Measurements from ENCODE around the gene B3GNT3. TPM values are rescaled to one million over a fixed set of nuclear protein-coding genes. Genes with fewer than 3 reads are reported as not detected.
"Not testable (repeated sequence)": the region's sequence is repeated elsewhere in the genome, so short reads cannot be mapped to it uniquely, and the experiment has no call there.

Gene B3GNT3
- total and polyA plus RNA-seq, 2 donors (not counting 1 experiment from before 2014, with no cell fraction given) = 0.06 TPM; not detected in 1

- Histone ChIP-seq H3K4me3 (ENCODE audit: control extremely low read depth in 1 of 5, extremely low read depth in 1 of 5, insufficient read depth in 1 of 5, low read depth in 2 of 5, low read length in 4 of 5) (peak overlapping the region in 3 of 5 experiments; percentile 2 to 22 (median 16)), H2AFZ (ENCODE audit: insufficient read depth, low read depth, low read length, poor library complexity, severe bottlenecking) (no peak overlapping the region), H3K9ac (ENCODE audit: low read length) (peak overlapping the region; percentile 33), H3K27me3 (replicated peaks in 1 of 4; ENCODE audit: control extremely low read depth in 1 of 4, control insufficient read depth in 3 of 4, insufficient read depth in 4 of 4, low read length in 3 of 4) (no peaks in the 10 kb centered on the region), H3K4me1 (ENCODE audit: control insufficient read depth in 2 of 2, insufficient read depth in 2 of 2, low read length in 2 of 2) (peaks cover 42 to 49% of the 10 kb centered on the region in 2 donors), H3K4me2 (replicated peaks; ENCODE audit: low read depth, low read length, poor library complexity, severe bottlenecking) (peak overlapping the region; percentile 78), H4K20me1 (ENCODE audit: control insufficient read depth, insufficient read depth, low read length, poor library complexity, severe bottlenecking) (peaks cover 23% of the 10 kb centered on the region), H3K9me3 (ENCODE audit: control extremely low read depth in 1 of 3, control insufficient read depth in 2 of 3, insufficient read depth in 1 of 3, low read length in 2 of 3) (no peaks in the 10 kb centered on the region), H3K36me3 (replicated peaks in 1 of 2; ENCODE audit: control extremely low read depth in 1 of 2, control insufficient read depth in 1 of 2, extremely low read depth in 1 of 2, insufficient read depth in 2 of 2, low read length in 1 of 2) (peaks cover 3 to 48% of the 10 kb centered on the region in 2 experiments), H3K27ac (ENCODE audit: low read length in 2 of 2) (peak overlapping the region; percentile 90), H3K79me2 (ENCODE audit: control insufficient read depth, insufficient read depth, low read length) (peaks cover 37% of the 10 kb centered on the region)
- peak; percentile 88 for ATAC-seq (ENCODE audit: low read depth)
- Mint-ChIP-seq H3K27me3 (no peaks in the 10 kb centered on the region), H3K27ac (peak overlapping the region; percentile 100), H3K4me3 (peak overlapping the region; percentile 88), H3K9me3 (ENCODE audit: insufficient read depth) (no peaks in the 10 kb centered on the region), H3K4me1 (peaks cover 41% of the 10 kb centered on the region)
- TF ChIP-seq, protein P1, sequence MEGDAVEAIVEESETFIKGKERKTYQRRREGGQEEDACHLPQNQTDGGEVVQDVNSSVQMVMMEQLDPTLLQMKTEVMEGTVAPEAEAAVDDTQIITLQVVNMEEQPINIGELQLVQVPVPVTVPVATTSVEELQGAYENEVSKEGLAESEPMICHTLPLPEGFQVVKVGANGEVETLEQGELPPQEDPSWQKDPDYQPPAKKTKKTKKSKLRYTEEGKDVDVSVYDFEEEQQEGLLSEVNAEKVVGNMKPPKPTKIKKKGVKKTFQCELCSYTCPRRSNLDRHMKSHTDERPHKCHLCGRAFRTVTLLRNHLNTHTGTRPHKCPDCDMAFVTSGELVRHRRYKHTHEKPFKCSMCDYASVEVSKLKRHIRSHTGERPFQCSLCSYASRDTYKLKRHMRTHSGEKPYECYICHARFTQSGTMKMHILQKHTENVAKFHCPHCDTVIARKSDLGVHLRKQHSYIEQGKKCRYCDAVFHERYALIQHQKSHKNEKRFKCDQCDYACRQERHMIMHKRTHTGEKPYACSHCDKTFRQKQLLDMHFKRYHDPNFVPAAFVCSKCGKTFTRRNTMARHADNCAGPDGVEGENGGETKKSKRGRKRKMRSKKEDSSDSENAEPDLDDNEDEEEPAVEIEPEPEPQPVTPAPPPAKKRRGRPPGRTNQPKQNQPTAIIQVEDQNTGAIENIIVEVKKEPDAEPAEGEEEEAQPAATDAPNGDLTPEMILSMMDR (IDR thresholded peaks at IDR 0.05) = no peak
- no peak for TF ChIP-seq EZH2 (IDR thresholded peaks at IDR 0.05; ENCODE audit: borderline replicate concordance, insufficient read depth, low read depth, low read length, poor library complexity, severe bottlenecking)
- CTCF ChIA-PET = interaction anchor here (0.9 to 5.3 kb wide), 16 partner anchors 8 to 220 kb away, joined by 3 to 51 read pairs (median 8); partner anchors contain the start of genes B3GNT3, CCDC124, FCHO1 and JAK3
- WGBS (ENCODE audit: insufficient coverage) = 42% methylated on average over 21 of the region's 27 CpGs
- POLR2A ChIA-PET = interaction anchor here (0.6 to 3.3 kb wide), 10 partner anchors 19 to 156 kb away, joined by 3 to 18 read pairs (median 4); partner anchors contain the start of genes FCHO1, JAK3 and RPL18A
- intact Hi-C loops (cut with micrococcal nuclease) = loop anchor here (1.0 kb wide), 5 partner anchors 11 to 57 kb away; partner anchors contain the start of genes FCHO1 and MAP1S
- DNase-seq = peak; percentile 95
Observed at GRCh38 chr19:17775991-17776803, 18.7 kb upstream of the B3GNT3 start.

- H3K9me3 Mint-ChIP-seq (ENCODE audit: insufficient read depth); ATAC-seq (ENCODE audit: low read depth); DNase-seq; H3K27me3 Mint-ChIP-seq; H3K4me3 ChIP-seq (ENCODE audit: control extremely low read depth in 1 of 5, extremely low read depth in 1 of 5, insufficient read depth in 1 of 5, low read depth in 2 of 5, low read length in 4 of 5); H3K9me3 ChIP-seq (ENCODE audit: control extremely low read depth in 1 of 3, control insufficient read depth in 2 of 3, insufficient read depth in 1 of 3, low read length in 2 of 3); H2AFZ ChIP-seq (ENCODE audit: insufficient read depth, low read depth, low read length, poor library complexity, severe bottlenecking); intact Hi-C loops (cut with micrococcal nuclease); H3K27ac ChIP-seq (ENCODE audit: low read length in 2 of 2); H3K9ac ChIP-seq (ENCODE audit: low read length); H3K4me2 ChIP-seq (replicated peaks; ENCODE audit: low read depth, low read length, poor library complexity, severe bottlenecking); H3K27me3 ChIP-seq (replicated peaks in 1 of 4; ENCODE audit: control extremely low read depth in 1 of 4, control insufficient read depth in 3 of 4, insufficient read depth in 4 of 4, low read length in 3 of 4): not testable (repeated sequence)
- 91% methylated on average over 10 of the region's 10 CpGs for WGBS (ENCODE audit: insufficient coverage)
- peaks cover 42 to 49% of the 10 kb centered on the region in 2 donors for H3K4me1 ChIP-seq (ENCODE audit: control insufficient read depth in 2 of 2, insufficient read depth in 2 of 2, low read length in 2 of 2)
- peaks cover 3 to 47% of the 10 kb centered on the region in 2 experiments for H3K36me3 ChIP-seq (replicated peaks in 1 of 2; ENCODE audit: control extremely low read depth in 1 of 2, control insufficient read depth in 1 of 2, extremely low read depth in 1 of 2, insufficient read depth in 2 of 2, low read length in 1 of 2)
- CTCF ChIA-PET = interaction anchor here (1.0 to 5.3 kb wide), 7 partner anchors 11 to 172 kb away, joined by 5 to 51 read pairs (median 10); partner anchors contain the start of gene FCHO1
- H4K20me1 ChIP-seq (ENCODE audit: control insufficient read depth, insufficient read depth, low read length, poor library complexity, severe bottlenecking) = peaks cover 23% of the 10 kb centered on the region
- H3K27ac Mint-ChIP-seq = peak overlapping the region; percentile 76
- peaks cover 41% of the 10 kb centered on the region for H3K4me1 Mint-ChIP-seq
- peaks cover 37% of the 10 kb centered on the region for H3K79me2 ChIP-seq (ENCODE audit: control insufficient read depth, insufficient read depth, low read length)
- POLR2A ChIA-PET = interaction anchor here (0.7 to 3.3 kb wide), 2 partner anchors 23 to 72 kb away, joined by 5 to 18 read pairs; no protein-coding TSS in a partner anchor
- peak overlapping the region; percentile 26 for H3K4me3 Mint-ChIP-seq
Observed at GRCh38 chr19:17777840-17778239, 17.1 kb upstream of the B3GNT3 start.

Data from B cell (primary cell).